SK-N-MC (cell line): ENCODE measurements around the gene ZNF362.

Source experiments
- EZH2 ChIP-seq: fragments of 200-600 bp; sonication (generic); IDR thresholded peaks from one replicate; pipeline ENCODE4 v1.6.1; 2017; ENCODE audit warnings: antibody characterized with exemption
- FOXP2 ChIP-seq: optimal IDR thresholded peaks from 2 replicates; pipeline ENCODE3; 2011; ENCODE audit warnings: mild to moderate bottlenecking, moderate library complexity; ENCODE audit not compliant: insufficient read depth; ENCODE audit errors: extremely low read length, control extremely low read depth
- POLR2AphosphoS5 ChIP-seq: IDR thresholded peaks from 2 replicates; pipeline ENCODE4 v1.6.1; 2012; ENCODE audit warnings: mild to moderate bottlenecking, low read depth, low read length, borderline replicate concordance

DNA sequence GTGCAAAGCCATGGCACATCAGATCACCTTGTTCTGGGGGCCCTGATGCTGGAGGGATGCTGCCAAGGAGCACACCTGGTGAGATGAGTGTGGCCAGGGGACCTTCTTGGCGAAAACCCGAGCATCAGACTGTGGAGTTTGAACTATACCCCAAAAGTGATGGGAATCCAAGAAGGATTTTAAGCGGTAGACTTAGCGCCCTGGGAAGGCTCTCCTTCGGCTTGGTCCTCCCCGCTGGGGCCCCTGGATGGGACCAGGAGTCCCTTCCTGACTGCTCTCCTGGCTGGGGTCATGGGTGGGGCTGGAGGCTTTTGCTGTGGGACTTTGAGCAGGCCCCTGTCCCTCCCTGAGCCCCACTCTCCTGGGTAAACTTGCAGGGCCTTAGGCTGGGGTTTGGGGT is 10.5 kb downstream of the ZNF362 start:
- TF ChIP-seq EZH2 (no peak), POLR2AphosphoS5 (no peak), FOXP2 (no peak)
